Nucleus accumbens (tissue), 56 donors: Measurements from ENCODE around the gene KDELR3.
"Not testable (repeated sequence)": the region's sequence is repeated elsewhere in the genome, so short reads cannot be mapped to it uniquely, and the experiment has no call there.

Experiments used
- DNase-seq, 56 donors: peaks; one replicate each; lab custom pipeline; 2025; lab: John Stamatoyannopoulos, UW

KDELR3 gene

DNA sequence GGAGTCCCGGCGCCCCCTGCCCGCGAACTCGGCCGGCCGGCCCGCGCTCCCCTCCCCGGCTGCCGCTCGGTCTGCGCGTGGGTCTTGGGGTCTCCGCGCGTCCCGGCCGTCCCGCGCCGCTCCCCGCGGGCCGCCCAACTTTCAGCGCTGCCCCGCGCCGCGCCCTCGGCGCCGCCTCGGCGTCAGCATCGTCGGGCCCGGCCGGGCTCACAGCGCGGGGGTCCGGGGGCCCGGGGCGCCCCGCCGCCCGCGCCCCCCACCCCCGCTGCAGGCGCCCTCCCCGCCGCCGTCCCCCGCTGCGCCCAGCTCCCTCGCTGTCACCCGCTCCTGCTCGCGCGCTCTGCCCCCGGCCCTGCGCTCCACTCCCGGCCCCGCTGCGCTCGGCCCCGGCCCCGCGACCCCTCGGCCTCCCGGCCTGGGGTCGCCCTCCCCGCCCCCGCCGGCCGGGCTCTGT, 12.8 kb upstream of the KDELR3 start, which contains the start of gene KCNJ4:
Gene KCNJ4 (minus strand): TSS at position 124 of the 454 bp plus-strand sequence. CDS start 27,067 bp downstream, outside the sequence.
- no peak for DNase-seq

DNA sequence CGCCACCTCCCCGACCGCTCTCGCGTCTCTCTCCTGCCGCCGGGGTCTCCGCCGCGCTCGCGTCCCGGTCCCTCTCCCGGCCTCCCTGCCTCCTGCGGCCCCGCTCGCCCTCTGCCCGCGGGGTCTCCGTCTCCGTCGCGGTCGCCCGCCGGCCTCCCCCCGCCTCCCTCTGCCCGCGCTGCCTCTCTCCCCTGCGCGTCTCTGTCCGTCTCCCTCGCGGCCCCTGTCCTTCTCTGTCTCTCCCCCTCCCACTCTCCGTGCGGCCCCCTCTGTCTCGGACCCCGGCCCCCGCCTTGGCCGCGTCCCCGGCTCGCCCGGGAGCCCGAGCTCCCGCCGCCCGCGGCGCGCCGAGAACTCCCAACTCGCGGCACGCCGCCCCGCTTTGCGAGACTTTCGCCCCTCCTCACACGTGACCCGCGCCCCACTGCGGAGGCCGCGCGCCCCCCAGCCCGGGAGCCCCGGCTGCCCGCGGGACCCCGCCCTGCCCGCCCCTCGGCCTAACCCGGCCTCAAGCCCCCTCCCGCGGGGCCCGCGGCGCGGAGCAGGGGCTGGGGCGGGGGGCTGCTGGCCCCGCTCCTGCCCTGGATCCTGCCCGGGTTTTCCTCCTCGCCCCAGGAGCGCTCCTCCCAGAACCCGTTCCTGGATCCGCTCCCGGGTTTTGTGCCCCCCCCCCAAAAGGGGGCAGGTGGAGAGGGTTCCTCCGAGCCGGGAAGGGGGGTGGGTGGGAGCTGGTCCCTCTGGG, 12.2 kb upstream of the KDELR3 start:
- peak in 23 of 56 donors; percentile 9 to 65 (median 34) for DNase-seq

DNA sequence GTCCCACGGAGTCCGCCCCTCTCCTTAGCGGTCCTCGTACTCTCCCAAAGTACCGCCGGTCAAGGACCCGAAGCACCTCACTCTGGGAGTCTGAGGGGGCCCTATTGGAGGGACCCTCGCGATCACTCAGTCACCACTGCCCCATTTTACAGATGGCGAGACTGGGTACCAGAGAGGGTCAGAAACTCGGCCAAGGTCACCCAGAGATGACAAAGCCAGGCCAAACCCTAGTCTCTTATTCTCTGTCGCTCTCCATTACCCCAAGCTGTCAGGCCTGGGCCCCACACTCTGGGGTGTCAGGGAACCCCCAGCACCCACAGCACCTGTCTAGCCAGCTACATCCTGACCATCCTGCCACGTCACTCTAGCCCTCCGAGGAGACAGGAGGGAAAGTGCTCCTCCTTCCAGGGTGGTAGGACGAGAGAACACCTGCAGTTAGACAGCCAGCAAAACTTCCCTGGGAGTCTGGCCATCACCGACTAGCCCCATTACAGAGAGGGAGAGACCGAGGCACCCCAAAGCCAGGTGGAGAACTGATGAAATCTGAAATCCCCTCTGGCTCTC, 11.5 kb upstream of the KDELR3 start:
- no peak for DNase-seq

DNA sequence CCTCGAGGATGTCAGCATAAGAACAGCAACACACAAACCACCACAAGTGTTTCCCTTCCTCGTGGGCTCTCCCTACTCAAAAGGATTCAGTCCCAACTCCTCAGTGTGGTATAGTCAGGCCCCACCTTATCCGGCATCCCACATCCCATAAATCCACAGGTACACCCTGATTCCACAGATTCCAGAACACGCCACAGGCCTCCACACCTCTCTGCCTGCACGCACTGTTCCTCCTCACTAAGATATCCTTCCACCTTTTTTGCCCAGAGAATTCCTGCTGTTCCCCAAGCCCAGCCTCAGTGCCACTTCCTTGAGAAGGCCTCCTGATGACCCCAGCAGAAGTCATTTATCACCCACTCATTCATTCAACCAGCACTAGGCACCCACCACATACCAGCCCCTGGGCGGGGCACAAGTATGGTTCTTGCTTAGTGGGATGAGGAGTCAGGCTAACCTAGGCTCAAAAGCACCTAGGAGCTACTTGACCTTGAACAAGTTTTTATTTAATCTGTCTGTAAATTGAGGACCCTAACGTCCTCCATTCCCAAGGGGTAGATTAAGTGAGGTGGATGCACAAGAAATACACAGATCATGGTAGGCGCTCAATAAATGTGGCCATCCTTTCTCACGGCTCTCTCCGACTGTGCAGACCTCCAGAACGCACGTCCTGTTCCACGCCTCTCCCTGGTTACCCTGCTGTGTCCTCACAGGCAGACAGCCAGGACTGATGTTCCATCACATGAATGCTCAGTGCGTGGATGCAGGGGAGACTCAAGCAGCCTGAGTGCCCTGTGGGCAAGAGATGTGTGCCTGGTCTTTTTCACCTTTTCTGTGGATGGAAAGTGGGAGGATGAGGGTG, 10.8 kb upstream of the KDELR3 start:
- no peak for DNase-seq

DNA sequence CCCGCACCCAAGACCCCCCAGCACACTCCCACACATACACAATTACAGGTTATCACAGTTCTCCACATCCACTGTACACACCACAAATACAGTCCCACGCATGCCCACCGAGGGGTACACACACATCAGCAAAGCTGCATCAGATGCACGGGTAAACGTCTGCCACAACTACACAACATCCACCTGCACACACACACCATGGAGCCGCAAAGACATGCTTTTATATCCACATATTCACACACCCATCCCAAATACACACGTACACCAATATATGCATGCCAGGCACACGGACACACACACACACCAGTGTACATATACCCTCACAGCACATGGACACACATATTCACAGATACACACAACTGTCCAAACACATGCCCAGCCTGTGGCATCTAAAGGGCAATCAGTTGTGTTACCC, 7.5 kb upstream of the KDELR3 start:
- DNase-seq: no peak

DNA sequence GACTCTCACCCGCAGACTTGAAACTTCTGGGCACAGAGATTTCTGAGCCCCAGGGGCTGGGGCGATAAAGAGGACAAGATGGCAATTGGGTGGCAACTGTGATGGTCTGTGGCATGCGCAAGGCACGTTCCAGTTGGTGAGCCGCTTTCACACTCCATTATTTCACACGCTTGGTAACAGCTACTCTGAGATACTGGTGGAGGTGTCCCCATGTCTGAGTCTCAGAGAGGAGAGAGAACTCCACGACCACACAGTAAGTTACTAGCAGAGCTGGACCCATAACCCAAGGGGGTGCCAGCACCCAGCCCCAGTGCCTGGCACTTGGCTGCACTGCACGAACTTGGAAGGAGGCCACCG, 6.9 kb upstream of the KDELR3 start:
- no peak for DNase-seq

DNA sequence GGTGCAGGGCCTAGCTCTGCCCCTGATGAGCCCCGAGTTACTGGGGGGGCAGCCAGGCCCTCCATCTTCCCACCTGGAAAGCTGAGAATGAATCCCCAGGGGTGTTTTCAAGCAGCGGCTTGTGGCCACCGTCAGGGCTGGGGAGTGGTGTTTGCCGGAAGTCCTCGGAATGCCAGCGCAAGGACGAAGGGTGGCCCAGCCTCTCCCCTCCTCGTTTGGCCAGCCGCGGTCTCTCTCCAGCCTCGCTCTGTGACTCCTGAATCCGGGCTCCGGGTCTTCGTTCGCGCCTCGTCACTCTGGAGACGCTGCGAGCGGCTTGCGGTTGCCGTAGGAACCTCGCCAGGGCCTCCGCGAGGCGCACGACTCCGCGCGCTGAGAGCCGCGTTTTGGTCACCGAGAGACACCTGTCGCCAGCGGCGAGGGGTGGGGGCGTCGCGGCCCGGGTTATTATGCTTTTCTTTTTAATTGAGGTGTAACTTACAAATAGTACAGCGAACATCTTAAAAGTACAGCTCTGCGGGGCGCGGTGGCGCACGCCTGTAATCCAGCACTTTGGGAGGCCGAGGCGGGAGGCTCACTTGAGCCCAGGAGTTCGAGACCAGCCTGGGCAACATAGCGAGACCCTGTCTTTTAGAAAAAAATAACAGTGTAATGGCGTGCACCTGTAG, 6.3 kb upstream of the KDELR3 start:
- peak in 54 of 56 donors; percentile 12 to 85 (median 64) for DNase-seq

DNA sequence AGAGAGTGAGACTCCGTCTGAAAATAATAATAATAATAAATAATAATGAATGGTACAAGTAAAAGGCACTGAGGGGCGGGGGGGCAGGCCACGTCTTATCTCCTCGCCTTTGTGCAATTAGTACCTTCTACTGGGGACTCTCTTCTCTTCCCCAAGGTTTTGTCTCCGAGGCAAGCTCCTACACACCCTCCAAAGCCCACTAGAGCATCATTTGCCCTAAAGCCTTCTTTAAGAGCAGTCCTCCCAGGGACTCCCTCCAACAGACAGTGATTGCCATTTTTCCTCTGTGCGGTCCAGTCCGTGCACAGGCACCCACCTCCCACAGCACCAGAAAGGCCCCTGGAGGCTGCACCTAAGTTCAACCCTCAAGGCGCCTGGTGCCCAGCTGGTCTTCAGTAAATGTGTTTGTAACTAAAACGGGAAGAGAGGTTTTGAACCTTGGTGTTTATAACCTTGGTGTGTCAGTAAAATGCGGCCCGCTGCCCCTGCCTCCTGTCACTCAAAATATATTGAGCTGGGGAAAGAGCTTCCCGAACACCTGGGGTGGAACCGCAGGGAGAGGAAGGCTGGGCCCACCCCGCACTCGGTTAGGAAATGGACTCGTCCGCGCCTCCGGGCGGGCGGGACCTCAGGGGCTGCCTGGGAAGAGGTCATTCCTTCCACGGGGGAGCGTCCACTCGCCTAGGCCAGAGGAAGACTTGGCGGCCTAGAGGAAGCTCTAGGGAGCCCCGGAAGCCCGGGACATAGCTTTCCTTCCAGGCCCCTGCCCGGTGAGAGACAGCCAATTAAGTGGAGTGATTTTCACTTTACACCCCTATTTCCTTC, 4.7 kb upstream of the KDELR3 start:
- DNase-seq: no peak

DNA sequence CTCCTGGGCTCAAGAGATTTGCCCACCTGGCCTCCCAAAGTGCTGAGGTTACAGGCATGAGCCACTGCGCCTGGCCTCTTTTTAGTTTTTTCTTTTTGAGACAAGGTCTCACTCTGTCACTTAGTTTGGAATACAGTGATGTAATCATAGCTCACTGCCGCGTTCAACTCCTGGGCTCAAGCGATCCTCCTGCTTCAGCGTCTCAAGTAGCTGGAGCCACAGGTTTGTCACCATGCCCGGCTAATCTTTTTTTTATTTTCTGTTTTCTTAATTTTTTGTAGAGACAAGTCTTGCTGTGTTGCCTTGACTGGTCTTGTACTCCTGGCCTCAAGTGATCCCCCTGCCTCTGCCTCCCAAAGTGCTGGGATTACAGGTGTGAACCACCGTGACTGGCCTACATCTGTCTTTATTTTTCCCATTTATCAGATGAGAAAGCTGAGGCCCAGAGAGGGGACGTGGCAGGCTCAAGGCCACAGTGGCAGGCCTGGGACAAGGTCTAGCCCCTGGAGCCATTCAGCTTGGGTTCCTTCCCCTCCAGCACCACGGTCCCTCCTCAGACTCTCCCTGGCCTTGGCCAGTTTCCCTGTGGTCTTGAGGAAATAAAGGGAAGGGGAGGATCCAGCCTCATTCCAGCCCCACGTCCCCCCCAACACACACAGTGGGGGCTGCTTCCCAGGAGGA, 2.8 kb upstream of the KDELR3 start:
- DNase-seq: no peak

DNA sequence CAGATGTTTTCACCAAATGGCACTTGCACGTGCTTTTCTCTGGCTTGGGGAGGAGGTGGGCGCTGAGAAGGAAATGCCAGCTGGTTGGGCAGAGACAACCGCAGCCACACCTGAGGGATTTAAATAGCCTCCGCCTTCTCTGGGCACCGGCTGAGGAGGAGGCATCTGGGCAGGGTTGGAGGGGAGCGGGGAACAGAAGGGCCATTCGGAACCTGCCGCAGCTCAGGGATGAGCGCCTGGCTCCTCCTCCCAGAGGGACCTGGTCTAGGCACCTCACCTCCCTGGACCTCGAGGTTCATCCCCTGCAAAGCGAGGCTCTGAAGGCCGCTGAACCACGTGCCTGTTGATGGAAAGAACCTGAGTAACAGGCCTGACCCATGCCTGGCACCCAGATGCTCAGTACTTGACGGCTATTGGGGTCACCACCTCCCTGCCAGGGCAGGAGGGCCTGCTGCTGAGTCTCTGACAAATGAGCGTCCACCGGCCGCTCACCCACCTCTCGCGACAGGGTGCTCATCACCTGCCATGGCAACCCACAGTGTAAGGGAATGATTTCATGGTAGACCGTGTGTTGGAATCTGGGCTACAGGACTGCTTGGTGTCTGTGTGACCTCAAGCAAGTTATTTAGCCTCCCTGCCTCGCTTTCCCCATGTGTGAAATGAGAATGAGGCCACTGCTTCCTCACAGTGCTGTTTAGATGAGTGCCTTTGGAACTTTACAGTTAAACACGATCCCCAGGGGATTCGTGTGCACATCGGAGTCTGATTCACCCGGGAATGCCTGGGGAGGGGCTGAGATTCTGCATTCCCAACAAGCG, 2.0 kb upstream of the KDELR3 start:
- no peak for DNase-seq

DNA sequence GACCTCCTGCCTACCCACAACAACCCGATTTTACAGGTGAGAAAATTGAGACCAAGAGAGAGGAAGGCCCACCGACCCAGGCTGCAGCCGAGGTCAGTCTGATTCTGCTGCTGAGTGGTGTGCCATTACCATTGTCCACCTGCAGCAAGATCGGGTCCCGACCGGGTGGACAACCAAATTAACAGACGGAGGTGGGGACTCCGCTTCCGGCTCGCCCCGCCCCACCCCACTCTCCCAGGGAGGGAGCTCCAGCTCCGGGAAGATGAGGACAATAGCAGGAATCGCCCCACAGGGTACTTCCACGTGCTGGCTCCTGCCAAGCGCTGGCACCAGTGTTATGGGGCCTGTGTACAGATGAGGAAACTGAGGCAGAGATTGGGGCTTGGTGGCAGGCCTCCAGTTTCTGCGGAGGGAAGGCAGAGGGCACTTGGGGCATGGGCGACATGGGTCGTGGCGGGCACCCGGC, 425 bp upstream of the KDELR3 start:
- no peak for DNase-seq

DNA sequence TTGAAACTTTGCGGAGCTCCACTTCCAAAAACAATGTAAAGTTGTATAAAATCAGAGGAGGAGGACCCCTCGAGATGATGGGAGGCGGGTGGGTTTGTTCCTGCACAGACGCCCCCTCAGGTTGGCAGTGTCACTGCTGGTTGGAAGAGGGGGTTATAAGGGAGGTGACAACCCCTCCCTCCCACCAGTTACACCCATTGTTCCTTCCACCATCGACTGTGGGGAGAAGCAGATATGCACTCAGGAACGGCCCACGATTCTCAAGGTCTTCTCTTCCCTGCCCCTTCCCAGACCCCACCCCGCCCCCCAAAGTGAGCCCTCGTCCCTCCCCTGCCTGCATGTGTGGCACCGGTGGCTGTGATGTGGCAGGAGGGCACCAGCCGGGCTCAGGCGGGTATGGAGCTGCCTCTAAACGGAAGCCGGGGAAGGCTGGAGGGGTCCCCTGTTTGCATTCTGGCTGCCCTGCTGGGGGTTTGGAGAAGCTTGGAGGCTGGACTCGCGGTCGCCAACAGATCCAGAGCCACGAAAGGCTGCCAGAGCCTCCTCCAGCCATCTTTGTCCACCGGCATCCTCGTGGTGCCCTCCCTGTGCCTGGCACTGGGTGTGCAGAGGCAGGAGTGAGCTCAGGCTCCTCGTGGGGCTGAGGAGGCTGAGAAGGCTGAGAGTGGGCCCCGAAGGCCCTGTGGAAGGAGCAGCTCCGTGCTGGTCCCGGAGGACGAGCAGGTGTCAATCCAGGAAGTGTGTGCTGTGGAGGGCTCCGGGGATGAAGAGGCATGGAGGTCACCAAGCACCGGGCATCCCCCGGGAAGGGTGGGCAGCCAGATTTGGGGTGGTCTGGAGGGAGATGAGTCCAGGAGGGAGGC, 778 bp downstream of the KDELR3 start:
- DNase-seq: no peak

DNA sequence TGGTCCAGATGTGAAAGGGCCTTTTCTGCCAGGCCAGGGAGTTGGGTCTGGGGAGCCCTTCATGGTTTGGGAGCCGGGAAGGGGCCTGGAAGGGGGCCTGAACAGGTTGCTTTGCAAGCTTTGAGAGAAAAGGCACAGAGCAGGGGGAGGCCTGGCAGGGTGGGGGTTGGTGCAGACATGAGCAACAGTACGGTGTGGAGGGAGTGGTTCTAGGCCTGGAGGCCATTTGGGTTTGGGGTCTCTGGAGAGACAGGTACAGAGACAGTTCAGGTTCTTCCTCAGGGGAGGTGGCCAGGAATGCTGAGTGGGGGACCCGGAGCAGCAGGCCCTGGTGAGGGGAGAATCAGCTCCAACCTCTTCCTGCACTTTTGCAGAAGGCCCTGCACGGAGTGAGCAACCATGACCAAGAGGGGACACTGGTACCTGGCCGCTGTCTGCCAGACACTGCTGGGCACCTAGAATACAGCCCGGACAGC, 1.4 kb downstream of the KDELR3 start:
- DNase-seq: no peak

DNA sequence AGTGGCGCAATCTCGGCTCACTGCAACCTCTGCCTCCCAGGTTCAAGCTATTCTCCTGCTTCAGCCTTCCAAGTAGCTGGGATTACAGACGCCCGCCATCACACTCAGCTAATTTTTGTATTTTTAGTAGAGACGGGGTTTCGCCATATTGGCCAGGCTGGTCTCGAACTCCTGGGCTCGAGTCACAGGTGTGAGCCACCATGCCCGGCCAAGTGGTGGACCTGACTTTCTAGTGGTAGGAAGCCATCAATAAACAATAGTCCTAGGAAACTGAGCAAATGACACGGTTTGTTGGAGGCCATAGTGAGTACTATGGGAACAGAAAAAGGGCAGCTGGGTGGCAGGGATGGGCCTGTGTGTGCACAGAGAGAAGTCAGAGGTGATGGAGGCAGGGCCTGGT, 2.3 kb downstream of the KDELR3 start:
- DNase-seq: not testable (repeated sequence)

DNA sequence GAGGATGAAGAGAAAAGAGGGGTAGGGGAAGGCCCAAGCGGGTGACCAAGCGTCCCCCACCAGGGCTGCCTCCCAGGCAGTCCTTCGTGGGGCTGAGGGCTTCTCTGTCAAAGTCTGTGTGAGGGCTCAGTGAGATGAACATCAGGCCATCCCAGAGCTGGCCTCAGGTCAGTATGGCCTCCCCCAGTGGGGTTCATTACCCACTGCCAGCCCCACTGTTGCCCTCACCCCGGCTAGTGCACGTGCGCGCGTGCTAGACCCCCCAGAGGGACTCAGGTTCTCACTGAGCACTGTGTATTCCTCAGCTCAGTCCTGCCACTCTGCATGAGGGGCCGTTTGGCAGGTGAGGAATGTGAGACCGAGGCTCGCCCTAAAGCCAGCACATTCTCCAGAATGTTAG, 3.3 kb downstream of the KDELR3 start:
- no peak for DNase-seq

DNA sequence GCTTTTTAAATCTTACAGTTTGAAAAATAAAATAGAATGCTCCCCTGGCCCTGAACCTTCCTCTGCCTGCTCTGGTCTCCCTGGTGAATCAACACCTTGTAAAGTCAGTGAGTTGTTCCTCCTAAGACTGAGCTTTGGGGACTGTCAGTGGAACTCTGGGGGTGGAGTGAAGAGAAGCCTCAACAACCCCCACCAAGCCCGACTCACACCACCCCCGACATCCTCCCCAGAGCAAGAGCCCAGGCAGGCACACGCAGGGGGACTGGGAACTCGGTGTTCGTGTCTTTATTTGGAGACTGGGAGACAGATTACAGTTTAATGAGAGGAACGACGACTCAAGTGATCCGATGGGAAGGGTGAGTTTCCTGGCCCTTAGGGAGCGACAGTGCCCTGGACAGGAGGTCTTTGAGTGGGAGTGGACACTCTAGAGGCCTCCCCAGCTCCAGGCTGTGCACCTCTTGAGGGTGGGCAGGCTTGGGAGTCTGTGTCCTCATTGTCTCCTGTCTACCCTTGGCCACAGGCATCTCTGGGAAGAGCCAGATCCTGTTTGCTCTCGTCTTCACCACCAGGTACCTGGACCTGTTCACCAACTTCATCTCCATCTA, 6.2 kb downstream of the KDELR3 start:
- DNase-seq: peak in 9 of 56 donors; percentile 25 to 56 (median 30)

DNA sequence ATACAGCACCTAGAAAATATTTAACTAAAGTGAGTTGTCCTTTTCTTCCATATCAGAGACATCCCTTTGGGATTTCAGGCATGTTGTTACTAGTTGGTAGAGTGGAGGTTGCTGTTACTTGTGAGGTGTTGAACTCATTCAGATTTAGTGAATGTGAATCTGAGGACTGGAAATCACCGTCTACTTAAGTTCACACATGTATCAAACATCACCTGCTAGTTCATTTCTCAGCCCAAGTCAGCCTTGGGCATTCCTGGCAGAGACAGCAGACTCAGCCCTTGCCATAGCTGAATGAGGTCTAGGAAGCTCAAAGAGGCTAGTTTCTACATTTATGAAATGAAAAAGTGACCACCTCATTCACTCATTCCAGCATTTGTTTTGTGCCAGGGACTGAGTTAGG, 9.7 kb downstream of the KDELR3 start:
- DNase-seq: no peak
